Liver (tissue), 9 donors: Measurements from ENCODE around the gene MIB2. TPM values are rescaled to one million over a fixed set of nuclear protein-coding genes. Genes with fewer than 3 reads are reported as not detected.

ENCODE experiments used
- DNase-seq: peaks from one replicate; pipeline ENCODE4 v3.0.0-alpha.2; 2017; ENCODE audit warnings: low spot score
- H3K27ac ChIP-seq, 2 donors: one replicate each; pipeline ENCODE4 v1.7.0; 2013; ENCODE audit warnings: inconsistent platforms in 2 of 2, low read length in 2 of 2, control low read depth in 1 of 2, low read depth in 1 of 2, mild to moderate bottlenecking in 1 of 2
- H3K27me3 ChIP-seq, 4 donors: one replicate each; pipeline versions ENCODE4 v1.6.1 to v1.7.0; 2013; ENCODE audit warnings: low read length in 3 of 4, inconsistent platforms in 1 of 4, mild to moderate bottlenecking in 1 of 4, moderate library complexity in 1 of 4; ENCODE audit not compliant: control insufficient read depth in 4 of 4, insufficient read depth in 4 of 4
- H3K36me3 ChIP-seq, 4 donors: one replicate each; pipeline versions ENCODE4 v1.6.1 to v1.7.0; 2013; ENCODE audit warnings: low read length in 3 of 4, mild to moderate bottlenecking in 3 of 4, low read depth in 1 of 4, moderate library complexity in 1 of 4; ENCODE audit not compliant: control insufficient read depth in 4 of 4, insufficient read depth in 3 of 4
- H3K4me1 ChIP-seq, 4 donors: one replicate each; pipeline versions ENCODE4 v1.6.1 to v1.7.0; 2013; ENCODE audit warnings: low read length in 3 of 4, mild to moderate bottlenecking in 3 of 4, moderate library complexity in 1 of 4; ENCODE audit not compliant: control insufficient read depth in 4 of 4, insufficient read depth in 4 of 4
- H3K4me3 ChIP-seq, 3 donors: one replicate each; pipeline versions ENCODE4 v1.6.1 to v1.7.0; 2013; ENCODE audit warnings: low read length in 3 of 3, control low read depth in 1 of 3, low read depth in 1 of 3, mild to moderate bottlenecking in 1 of 3
- H3K9ac ChIP-seq, 2 donors: one replicate each; pipeline ENCODE4 v1.7.0; 2013; ENCODE audit warnings: low read length in 2 of 2, mild to moderate bottlenecking in 2 of 2, moderate library complexity in 2 of 2, control low read depth in 1 of 2, low read depth in 1 of 2
- H3K9me3 ChIP-seq, 4 donors: one replicate each; pipeline versions ENCODE4 v1.6.1 to v1.7.0; 2013; ENCODE audit warnings: low read length in 3 of 4; ENCODE audit not compliant: control insufficient read depth in 4 of 4
- CTCF ChIP-seq: fragments of 150-350 bp; IDR thresholded peaks from 2 replicates; pipeline ENCODE4 v1.5.1; 2017; ENCODE audit warnings: improper control_type of control experiment, low read depth, low read length; ENCODE audit not compliant: missing input control
- EGR1 ChIP-seq, 2 donors: IDR thresholded peaks; 2 replicates each; pipeline ENCODE4 v1.6.1; 2016 to 2018; ENCODE audit warnings: antibody characterized with exemption in 2 of 2, low read depth in 2 of 2
- FOXA1 ChIP-seq: IDR thresholded peaks from 2 replicates; pipeline ENCODE4 v1.6.1; 2016; ENCODE audit warnings: antibody characterized with exemption
- FOXA2 ChIP-seq: IDR thresholded peaks from 2 replicates; pipeline ENCODE4 v1.6.1; 2016; ENCODE audit warnings: antibody characterized with exemption
- GABPA ChIP-seq, 2 donors: IDR thresholded peaks in 1 of 2; conservative IDR thresholded peaks in 1 of 2; 2 replicates each; pipeline ENCODE4 v1.6.1; 2016; ENCODE audit warnings: antibody characterized with exemption in 2 of 2, mild to moderate bottlenecking in 1 of 2, moderate library complexity in 1 of 2
- HNF4A ChIP-seq, 2 donors: conservative IDR thresholded peaks; 2 replicates each; pipeline ENCODE4 v1.6.1; 2016; ENCODE audit warnings: antibody characterized with exemption in 2 of 2, mild to moderate bottlenecking in 2 of 2
- HNF4G ChIP-seq: IDR thresholded peaks from 2 replicates; pipeline ENCODE4 v1.6.1; 2016; ENCODE audit warnings: antibody characterized with exemption
- JUND ChIP-seq, 2 donors: IDR thresholded peaks; 2 replicates each; pipeline ENCODE4 v1.6.1; 2016; ENCODE audit warnings: antibody characterized with exemption in 2 of 2
- MAX ChIP-seq: IDR thresholded peaks from 2 replicates; pipeline ENCODE4 v1.6.1; 2016; ENCODE audit warnings: antibody characterized with exemption
- NR2F2 ChIP-seq: IDR thresholded peaks from 2 replicates; pipeline ENCODE4 v1.6.1; 2016; ENCODE audit warnings: antibody characterized with exemption
- RAD21 ChIP-seq, 2 donors: IDR thresholded peaks; 2 replicates each; pipeline ENCODE4 v1.6.1; 2016; ENCODE audit warnings: antibody characterized with exemption in 2 of 2, mild to moderate bottlenecking in 2 of 2
- RXRA ChIP-seq, 2 donors: IDR thresholded peaks; 2 replicates each; pipeline ENCODE4 v1.6.1; 2017 to 2018; ENCODE audit warnings: antibody characterized with exemption in 2 of 2, mild to moderate bottlenecking in 1 of 2
- SP1 ChIP-seq: IDR thresholded peaks from 2 replicates; pipeline ENCODE4 v1.6.1; 2018; ENCODE audit warnings: antibody characterized with exemption, mild to moderate bottlenecking
- YY1 ChIP-seq: IDR thresholded peaks from 2 replicates; pipeline ENCODE4 v1.6.1; 2016; ENCODE audit warnings: antibody characterized with exemption, mild to moderate bottlenecking
- ZBTB33 ChIP-seq: IDR thresholded peaks from 2 replicates; pipeline ENCODE4 v1.6.1; 2016; ENCODE audit warnings: antibody characterized with exemption
- WGBS: extraction: QIAGEN DNeasy Blood & Tissue Kit; methylation state at CpG from one replicate; pipeline ENCODE4 v1.1.7; 2013; 5-methylcytosine and 5-hydroxymethylcytosine counted together
- polyA plus RNA-seq, 2 donors: library from polyadenylated mRNA; stranded (reverse) in 1 of 2; unstranded in 1 of 2; fragments of 200-250 nt in 1 of 2; fragments of >200 nt in 1 of 2; fragmentation: Nextera tagmentation in 1 of 2; extraction: Ambion mirVana in 1 of 2; gene quantifications; one replicate each; pipeline versions ENCODE4 v1.2.1 to v1.2.3, GENCODE V29; 2013 to 2015
- total RNA-seq, 2 donors: library from RNA; depleted of rRNA; stranded (reverse); fragments of >200 nt; gene quantifications; one replicate each; pipeline ENCODE4 v1.2.3, GENCODE V29; 2014
- TF ChIP-seq, protein P1 (sequence below): IDR thresholded peaks from 2 replicates; pipeline ENCODE4 v1.6.1; 2016; ENCODE audit warnings: antibody characterized with exemption, mild to moderate bottlenecking
- donor health status: healthy.
- donor health status: healthy.
- donor health status: healthy.
- donor health status: healthy.
- donor health status: healthy.

Gene MIB2
- total and polyA plus RNA-seq, 4 donors, result 9.8 to 33.0 (median 19.2) TPM

GRCh38 chr1:1583347-1584010 lies 31.8 kb upstream of the MIB2 start:
- no peak for DNase-seq
- H3K27ac ChIP-seq, result no peak overlapping the region
- no peak overlapping the region for H3K4me3 ChIP-seq
- H3K27me3 ChIP-seq, result no peaks in the 10 kb centered on the region
- no peak for TF ChIP-seq HNF4A (conservative IDR thresholded peaks at IDR 0.05)
- no peak for TF ChIP-seq NR2F2
- no peaks in the 10 kb centered on the region for H3K36me3 ChIP-seq
- no peaks in the 10 kb centered on the region for H3K9me3 ChIP-seq
- 86% methylated on average over 23 of the region's 23 CpGs for WGBS
- H3K4me1 ChIP-seq, result no peaks in the 10 kb centered on the region
- H3K9ac ChIP-seq, result no peak overlapping the region

DNA sequence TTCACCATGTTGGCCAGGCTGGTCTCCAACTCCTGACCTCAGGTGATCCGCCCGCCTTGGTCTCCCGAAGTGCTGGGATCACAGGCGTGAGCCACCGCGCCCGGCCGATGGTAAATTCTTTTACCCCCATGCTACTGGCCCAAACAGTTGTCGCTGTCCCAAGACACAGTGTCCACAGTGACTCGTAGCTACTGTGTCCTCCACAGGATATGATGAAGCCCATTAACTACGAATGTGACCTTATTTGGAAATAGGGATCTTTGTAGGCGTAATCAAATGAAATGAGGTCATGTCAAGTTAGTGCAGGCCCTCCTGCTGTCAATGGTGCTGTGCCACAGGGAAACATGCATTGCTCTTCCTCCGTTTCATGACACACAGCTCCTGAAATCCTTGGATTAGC lies 23.8 kb upstream of the MIB2 start:
- Histone ChIP-seq H3K27me3 (no peaks in the 10 kb centered on the region), H3K9ac (no peak overlapping the region), H3K27ac (no peak overlapping the region), H3K4me3 (no peak overlapping the region), H3K4me1 (no peaks in the 10 kb centered on the region), H3K36me3 (no peaks in the 10 kb centered on the region), H3K9me3 (no peaks in the 10 kb centered on the region)
- DNase-seq, result no peak
- 90% methylated on average over 13 of the region's 13 CpGs for WGBS
- TF ChIP-seq HNF4G (no peak), ZBTB33 (no peak), CTCF (no peak), RXRA (IDR thresholded peaks at IDR 0.05) (no peak), MAX (no peak), RAD21 (IDR thresholded peaks at IDR 0.05) (no peak), JUND (IDR thresholded peaks at IDR 0.05) (no peak), SP1 (no peak), EGR1 (IDR thresholded peaks at IDR 0.05; ENCODE audit: low read depth in 2 of 2) (no peak), FOXA1 (no peak), NR2F2 (no peak), YY1 (no peak), FOXA2 (no peak), GABPA (IDR thresholded peaks at IDR 0.05 in 1 of 2, conservative IDR thresholded peaks at IDR 0.05 in 1 of 2) (no peak), HNF4A (conservative IDR thresholded peaks at IDR 0.05) (no peak)
- TF ChIP-seq, protein P1, sequence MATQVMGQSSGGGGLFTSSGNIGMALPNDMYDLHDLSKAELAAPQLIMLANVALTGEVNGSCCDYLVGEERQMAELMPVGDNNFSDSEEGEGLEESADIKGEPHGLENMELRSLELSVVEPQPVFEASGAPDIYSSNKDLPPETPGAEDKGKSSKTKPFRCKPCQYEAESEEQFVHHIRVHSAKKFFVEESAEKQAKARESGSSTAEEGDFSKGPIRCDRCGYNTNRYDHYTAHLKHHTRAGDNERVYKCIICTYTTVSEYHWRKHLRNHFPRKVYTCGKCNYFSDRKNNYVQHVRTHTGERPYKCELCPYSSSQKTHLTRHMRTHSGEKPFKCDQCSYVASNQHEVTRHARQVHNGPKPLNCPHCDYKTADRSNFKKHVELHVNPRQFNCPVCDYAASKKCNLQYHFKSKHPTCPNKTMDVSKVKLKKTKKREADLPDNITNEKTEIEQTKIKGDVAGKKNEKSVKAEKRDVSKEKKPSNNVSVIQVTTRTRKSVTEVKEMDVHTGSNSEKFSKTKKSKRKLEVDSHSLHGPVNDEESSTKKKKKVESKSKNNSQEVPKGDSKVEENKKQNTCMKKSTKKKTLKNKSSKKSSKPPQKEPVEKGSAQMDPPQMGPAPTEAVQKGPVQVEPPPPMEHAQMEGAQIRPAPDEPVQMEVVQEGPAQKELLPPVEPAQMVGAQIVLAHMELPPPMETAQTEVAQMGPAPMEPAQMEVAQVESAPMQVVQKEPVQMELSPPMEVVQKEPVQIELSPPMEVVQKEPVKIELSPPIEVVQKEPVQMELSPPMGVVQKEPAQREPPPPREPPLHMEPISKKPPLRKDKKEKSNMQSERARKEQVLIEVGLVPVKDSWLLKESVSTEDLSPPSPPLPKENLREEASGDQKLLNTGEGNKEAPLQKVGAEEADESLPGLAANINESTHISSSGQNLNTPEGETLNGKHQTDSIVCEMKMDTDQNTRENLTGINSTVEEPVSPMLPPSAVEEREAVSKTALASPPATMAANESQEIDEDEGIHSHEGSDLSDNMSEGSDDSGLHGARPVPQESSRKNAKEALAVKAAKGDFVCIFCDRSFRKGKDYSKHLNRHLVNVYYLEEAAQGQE, result no peak
